Measurements from ENCODE around the gene NAA15.
"Not testable (repeated sequence)": the region's sequence is repeated elsewhere in the genome, so short reads cannot be mapped to it uniquely, and the experiment has no call there.

The NAA15 gene
- total RNA-seq, result 130 to 336 reads per million in 2 experiments

DNA sequence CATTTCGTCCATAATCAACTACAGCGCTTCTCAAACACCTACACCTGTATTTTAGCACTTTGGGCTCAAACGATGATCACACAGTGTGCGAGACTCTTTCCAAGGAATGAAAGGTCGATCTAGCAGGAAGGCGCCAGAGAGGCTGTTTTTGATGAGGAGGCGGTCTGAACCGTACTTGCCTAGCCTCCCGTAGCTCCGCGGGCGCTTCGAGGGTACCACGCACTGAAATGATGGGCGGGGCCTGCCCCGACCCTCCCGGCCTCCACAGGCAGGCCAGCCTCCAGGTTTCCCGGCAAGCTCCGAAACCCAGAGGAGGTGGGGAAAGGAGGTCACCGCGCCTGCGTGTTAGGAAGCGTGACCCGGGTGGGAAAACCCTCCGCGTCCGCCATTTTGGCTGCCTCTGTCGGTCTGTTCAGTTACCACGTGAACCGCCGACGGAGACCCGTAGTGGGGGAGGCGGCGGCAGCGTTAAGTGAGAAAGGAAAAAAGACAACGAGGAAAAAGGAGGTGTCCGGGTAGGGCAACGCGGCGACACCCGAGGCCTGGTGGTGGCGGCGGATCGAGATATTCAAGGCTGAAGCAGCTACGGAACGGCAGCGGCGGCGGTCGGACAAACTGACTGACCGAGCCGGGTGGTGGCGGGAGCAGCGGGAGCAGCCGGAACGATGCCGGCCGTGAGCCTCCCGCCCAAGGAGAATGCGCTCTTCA lies at the start of gene NAA15:
Gene NAA15 (plus strand): TSS at position 393 of the 708 bp plus-strand sequence. CDS start 273 bp downstream, at position 666.
- peak; percentile 98 for DNase-seq (ENCODE audit: low read depth)

GRCh38 chr4:139253046-139253445 lies 48.3 kb upstream of the NAA15 start:
- DNase-seq (ENCODE audit: low read depth), result no peak

- no peak for DNase-seq (ENCODE audit: low read depth)
These were observed 47.6 kb upstream of the NAA15 start for GRCh38 chr4:139253713-139254112.

DNA sequence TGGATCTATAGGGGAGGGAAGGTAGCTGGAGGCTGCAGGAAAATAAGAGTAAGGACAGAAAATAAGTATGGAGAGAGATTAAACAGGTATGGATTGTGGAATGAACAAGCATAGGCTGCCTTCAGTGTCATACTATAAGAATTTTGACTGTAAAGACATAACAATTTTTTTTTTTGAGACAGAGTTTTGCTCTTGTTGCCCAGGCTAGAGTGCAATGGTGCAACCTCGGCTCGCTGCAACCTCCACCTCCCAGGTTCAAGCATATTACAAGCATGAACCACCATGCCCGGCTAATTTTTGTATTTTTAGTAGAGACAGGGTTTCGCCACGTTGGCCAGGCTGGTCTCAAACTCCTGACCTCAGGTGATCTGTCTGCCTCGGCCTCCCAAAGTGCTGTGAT lies 45.7 kb upstream of the NAA15 start:
- DNase-seq (ENCODE audit: low read depth), result not testable (repeated sequence)

DNA sequence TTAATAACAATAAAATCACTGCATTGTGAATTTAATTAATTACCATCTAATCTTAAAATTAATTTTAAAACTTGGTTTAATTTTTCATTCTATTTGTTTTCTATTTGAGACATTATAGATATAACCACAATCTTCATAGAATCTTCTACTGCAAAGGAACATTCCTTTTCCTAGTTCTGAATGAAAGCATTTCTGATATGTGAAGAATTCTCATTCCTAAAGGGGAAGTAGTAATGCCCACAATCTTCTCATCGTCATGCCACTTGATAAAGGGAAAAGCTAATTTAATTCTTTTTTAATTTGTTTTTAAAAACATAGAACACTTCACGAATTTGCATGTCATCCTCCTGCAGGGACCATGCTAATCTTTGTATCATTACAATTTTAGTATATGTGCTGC lies 45.0 kb upstream of the NAA15 start:
- no peak for DNase-seq (ENCODE audit: low read depth)

DNA sequence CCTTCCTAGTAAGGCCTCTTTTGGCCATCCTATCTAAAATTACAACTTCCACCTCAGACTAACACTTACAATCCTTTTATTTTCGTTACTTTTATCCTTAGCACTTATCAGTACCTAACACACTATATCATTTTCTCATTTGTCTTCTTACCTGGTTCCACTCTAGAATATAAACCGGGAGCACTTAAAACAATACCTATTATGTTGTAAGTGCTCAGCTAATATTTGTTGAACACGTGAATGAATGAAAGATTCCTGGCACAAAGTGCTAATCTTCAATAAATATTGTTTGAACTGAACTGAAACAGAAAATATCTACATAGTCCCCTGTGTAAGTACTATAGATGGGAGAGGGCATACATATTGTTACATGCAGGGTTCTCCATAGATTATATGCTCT lies 35.7 kb upstream of the NAA15 start:
- DNase-seq (ENCODE audit: low read depth), result no peak

DNA sequence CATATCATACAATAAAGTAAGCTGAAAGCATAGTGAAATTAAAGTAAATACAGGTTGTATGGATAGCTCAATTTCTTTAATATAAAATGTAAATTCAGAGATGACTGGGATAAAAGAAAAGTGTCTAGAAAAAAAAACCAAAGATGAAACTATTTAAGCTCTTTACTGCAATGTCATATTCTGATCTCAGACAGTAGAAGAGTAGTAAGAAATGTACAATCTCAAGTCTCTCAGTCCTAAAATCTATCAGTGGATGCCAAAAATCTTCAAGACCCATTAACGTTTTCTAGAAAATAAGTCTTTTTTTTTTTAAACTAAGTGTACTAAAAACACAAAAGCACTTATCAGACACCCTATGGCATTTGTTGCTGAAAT lies 35.1 kb upstream of the NAA15 start:
- no peak for DNase-seq (ENCODE audit: low read depth)

DNA sequence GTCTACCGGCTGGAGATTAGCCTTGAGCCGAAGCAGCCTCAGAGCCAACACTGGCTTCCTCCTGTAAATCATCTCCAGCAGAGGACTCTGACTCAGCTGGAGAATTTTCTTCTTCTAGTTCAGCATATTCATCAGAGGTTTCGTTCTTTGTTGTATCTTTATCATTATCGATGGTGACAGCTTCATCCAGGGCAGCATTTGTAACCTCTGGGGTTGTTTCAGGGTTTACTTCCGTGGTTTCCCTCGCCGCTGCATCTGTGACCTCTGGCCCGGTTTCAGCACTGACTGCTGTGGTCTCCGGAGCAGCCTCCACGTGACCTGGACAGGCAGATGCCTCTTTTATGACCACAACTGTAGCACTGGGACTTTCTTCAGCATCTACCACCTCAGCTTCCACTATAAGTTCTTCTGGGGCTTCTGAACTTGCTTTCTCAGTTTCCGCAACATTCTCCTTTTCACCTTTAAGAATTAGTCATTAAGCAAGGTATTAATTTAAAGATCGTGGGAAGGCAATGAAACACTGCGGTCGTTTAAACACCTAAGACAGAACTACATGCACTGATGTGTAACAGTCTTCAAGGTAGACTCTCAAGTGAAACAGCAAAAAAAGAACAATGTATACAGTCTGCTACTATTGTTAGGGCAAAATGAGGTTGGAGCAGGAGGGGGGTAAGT lies 34.6 kb upstream of the NAA15 start:
- DNase-seq (ENCODE audit: low read depth), result peak; percentile 30

GRCh38 chr4:139267301-139267700 lies 34.0 kb upstream of the NAA15 start:
- DNase-seq (ENCODE audit: low read depth), result no peak

GRCh38 chr4:139273835-139274234 lies 27.5 kb upstream of the NAA15 start:
- no peak for DNase-seq (ENCODE audit: low read depth)

DNA sequence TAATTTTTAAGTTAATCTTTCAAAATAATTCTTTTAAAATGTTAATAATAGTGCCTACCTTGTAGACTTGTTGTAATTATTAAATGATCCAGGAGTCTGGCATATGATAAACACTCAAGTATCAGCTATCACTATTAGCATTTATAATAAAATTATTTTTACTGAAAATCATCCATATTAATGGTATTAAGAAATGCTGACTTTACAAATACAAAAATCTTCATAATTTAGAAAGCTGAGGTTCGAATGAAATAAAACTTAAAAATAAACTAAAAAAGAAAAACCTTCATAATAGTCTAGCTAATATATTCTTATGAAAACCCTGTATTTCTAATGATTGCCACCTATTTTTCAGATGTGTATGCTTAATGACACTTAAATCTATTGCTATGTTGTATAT lies 26.5 kb upstream of the NAA15 start:
- no peak for DNase-seq (ENCODE audit: low read depth)

DNA sequence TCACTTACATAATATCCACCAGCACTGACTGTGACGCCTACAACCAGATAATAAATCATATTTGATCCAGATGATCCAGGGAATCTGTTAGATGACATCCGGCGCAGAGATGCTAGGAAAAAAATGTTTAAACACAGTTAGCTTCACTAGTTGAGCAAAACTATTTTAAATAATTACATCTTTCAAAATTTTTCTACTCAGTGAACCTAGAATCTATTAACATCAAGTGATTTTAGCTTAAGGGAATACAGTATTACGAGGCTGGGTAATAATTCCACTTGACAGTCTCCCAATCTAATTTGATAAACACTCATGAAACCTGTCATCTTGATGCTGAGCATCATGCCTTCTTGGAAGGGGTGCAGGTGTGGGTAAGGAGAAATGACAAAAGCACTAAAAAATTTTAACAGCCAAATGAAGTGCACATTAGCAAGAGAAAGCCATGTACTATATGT lies 26.0 kb upstream of the NAA15 start:
- DNase-seq (ENCODE audit: low read depth), result no peak

GRCh38 chr4:139278485-139278884 lies 22.8 kb upstream of the NAA15 start:
- DNase-seq (ENCODE audit: low read depth), result no peak

GRCh38 chr4:139278912-139279759 lies 22.2 kb upstream of the NAA15 start:
- DNase-seq (ENCODE audit: low read depth), result no peak

- no peak for DNase-seq (ENCODE audit: low read depth)
These were observed 21.3 kb upstream of the NAA15 start, which contains the start of gene MGARP for GRCh38 chr4:139279760-139280620. TSS of gene MGARP (minus strand) at chr4:139280225. CDS start at chr4:139280158, 67 bp downstream.

- no peak for DNase-seq (ENCODE audit: low read depth)
These were observed 19.1 kb upstream of the NAA15 start for GRCh38 chr4:139282065-139282720.

GRCh38 chr4:139282721-139283075 lies 18.6 kb upstream of the NAA15 start:
- no peak for DNase-seq (ENCODE audit: low read depth)

GRCh38 chr4:139286186-139286698 lies 15.1 kb upstream of the NAA15 start:
- no peak for DNase-seq (ENCODE audit: low read depth)

GRCh38 chr4:139295206-139295941 lies 5.9 kb upstream of the NAA15 start:
- peak; percentile 94 for DNase-seq (ENCODE audit: low read depth)

- DNase-seq (ENCODE audit: low read depth), result no peak
These were observed 5.4 kb upstream of the NAA15 start for GRCh38 chr4:139295942-139296299.

Data from T follicular helper cell (primary cell).